ENCODE data around the gene UBE2R2.

Gene UBE2R2

GRCh38 chr9:33917036-33917435 is 100.1 kb downstream of the UBE2R2 start:
- H3K36me3 ChIP-seq (ENCODE audit: control insufficient read depth, insufficient read depth, low read length) = peaks cover 99% of the 10 kb centered on the region
- no peaks in the 10 kb centered on the region for H3K4me1 ChIP-seq (ENCODE audit: control insufficient read depth, insufficient read depth, low read length, poor library complexity, severe bottlenecking)
- WGBS, 2 experiments (ENCODE audit: insufficient coverage in 2 of 2) = 92 to 100% methylated on average over 3 to 8 of the region's 9 CpGs
- no peak overlapping the region for H3K27ac ChIP-seq (ENCODE audit: low read depth, low read length, severe bottlenecking)
- H3K9me3 ChIP-seq (ENCODE audit: control insufficient read depth, low read length) = no peaks in the 10 kb centered on the region
- no peak overlapping the region for H3K4me3 ChIP-seq (ENCODE audit: extremely low read depth, insufficient read depth, low read length, poor library complexity, severe bottlenecking)

GRCh38 chr9:33919276-33919897 is 102.4 kb downstream of the UBE2R2 start:
- no peak overlapping the region for H3K27ac ChIP-seq (ENCODE audit: low read depth, low read length, severe bottlenecking)
- WGBS, 2 experiments (ENCODE audit: insufficient coverage in 2 of 2) = 100% methylated on average over 3 to 4 of the region's 6 CpGs
- no peak overlapping the region for H3K4me3 ChIP-seq (ENCODE audit: extremely low read depth, insufficient read depth, low read length, poor library complexity, severe bottlenecking)
- H3K4me1 ChIP-seq (ENCODE audit: control insufficient read depth, insufficient read depth, low read length, poor library complexity, severe bottlenecking) = no peaks in the 10 kb centered on the region
- no peaks in the 10 kb centered on the region for H3K9me3 ChIP-seq (ENCODE audit: control insufficient read depth, low read length)
- H3K36me3 ChIP-seq (ENCODE audit: control insufficient read depth, insufficient read depth, low read length) = peaks cover 100% of the 10 kb centered on the region

- Histone ChIP-seq H3K9me3 (ENCODE audit: control insufficient read depth, low read length) (no peaks in the 10 kb centered on the region), H3K4me3 (ENCODE audit: extremely low read depth, insufficient read depth, low read length, poor library complexity, severe bottlenecking) (no peak overlapping the region), H3K36me3 (ENCODE audit: control insufficient read depth, insufficient read depth, low read length) (peaks cover 100% of the 10 kb centered on the region), H3K4me1 (ENCODE audit: control insufficient read depth, insufficient read depth, low read length, poor library complexity, severe bottlenecking) (no peaks in the 10 kb centered on the region), H3K27ac (ENCODE audit: low read depth, low read length, severe bottlenecking) (no peak overlapping the region)
- 92 to 97% methylated on average over 7 of the region's 14 CpGs for WGBS, 2 experiments (ENCODE audit: insufficient coverage in 2 of 2)
Observed at GRCh38 chr9:33921967-33922895, 105.3 kb downstream of the UBE2R2 start.

GRCh38 chr9:33923079-33923478 is 106.1 kb downstream of the UBE2R2 start:
- Histone ChIP-seq H3K4me3 (ENCODE audit: extremely low read depth, insufficient read depth, low read length, poor library complexity, severe bottlenecking) (no peak overlapping the region), H3K36me3 (ENCODE audit: control insufficient read depth, insufficient read depth, low read length) (peaks cover 100% of the 10 kb centered on the region), H3K4me1 (ENCODE audit: control insufficient read depth, insufficient read depth, low read length, poor library complexity, severe bottlenecking) (no peaks in the 10 kb centered on the region), H3K9me3 (ENCODE audit: control insufficient read depth, low read length) (no peaks in the 10 kb centered on the region), H3K27ac (ENCODE audit: low read depth, low read length, severe bottlenecking) (no peak overlapping the region)
- WGBS, 2 experiments (ENCODE audit: insufficient coverage in 2 of 2) = 96 to 100% methylated on average over 3 to 4 of the region's 4 CpGs

GRCh38 chr9:33923998-33924701 is 107.2 kb downstream of the UBE2R2 start:
- peaks cover 100% of the 10 kb centered on the region for H3K36me3 ChIP-seq (ENCODE audit: control insufficient read depth, insufficient read depth, low read length)
- no peaks in the 10 kb centered on the region for H3K9me3 ChIP-seq (ENCODE audit: control insufficient read depth, low read length)

GRCh38 chr9:33924978-33925797 is 108.2 kb downstream of the UBE2R2 start:
- Histone ChIP-seq H3K4me3 (ENCODE audit: extremely low read depth, insufficient read depth, low read length, poor library complexity, severe bottlenecking) (no peak overlapping the region), H3K9me3 (ENCODE audit: control insufficient read depth, low read length) (no peaks in the 10 kb centered on the region), H3K27ac (ENCODE audit: low read depth, low read length, severe bottlenecking) (peak overlapping the region; percentile 20), H3K36me3 (ENCODE audit: control insufficient read depth, insufficient read depth, low read length) (peaks cover 97% of the 10 kb centered on the region), H3K4me1 (ENCODE audit: control insufficient read depth, insufficient read depth, low read length, poor library complexity, severe bottlenecking) (no peaks in the 10 kb centered on the region)
- 70 to 73% methylated on average over 14 to 16 of the region's 17 CpGs for WGBS, 2 experiments (ENCODE audit: insufficient coverage in 2 of 2)

More at GRCh38 chr9:33923998-33924701, 107.2 kb downstream of the UBE2R2 start:
- no peaks in the 10 kb centered on the region for H3K4me1 ChIP-seq (ENCODE audit: control insufficient read depth, insufficient read depth, low read length, poor library complexity, severe bottlenecking)
- H3K27ac ChIP-seq (ENCODE audit: low read depth, low read length, severe bottlenecking) = no peak overlapping the region
- H3K4me3 ChIP-seq (ENCODE audit: extremely low read depth, insufficient read depth, low read length, poor library complexity, severe bottlenecking) = no peak overlapping the region
- 88 to 91% methylated on average over 11 to 14 of the region's 14 CpGs for WGBS, 2 experiments (ENCODE audit: insufficient coverage in 2 of 2)

- no peak overlapping the region for H3K4me3 ChIP-seq (ENCODE audit: extremely low read depth, insufficient read depth, low read length, poor library complexity, severe bottlenecking)
- WGBS, 2 experiments (ENCODE audit: insufficient coverage in 2 of 2) = 95% methylated on average over 14 to 17 of the region's 17 CpGs
- no peaks in the 10 kb centered on the region for H3K4me1 ChIP-seq (ENCODE audit: control insufficient read depth, insufficient read depth, low read length, poor library complexity, severe bottlenecking)
- peaks cover 97% of the 10 kb centered on the region for H3K36me3 ChIP-seq (ENCODE audit: control insufficient read depth, insufficient read depth, low read length)
- H3K27ac ChIP-seq (ENCODE audit: low read depth, low read length, severe bottlenecking) = no peak overlapping the region
- H3K9me3 ChIP-seq (ENCODE audit: control insufficient read depth, low read length) = no peaks in the 10 kb centered on the region
Observed at GRCh38 chr9:33926746-33927485, 110.0 kb downstream of the UBE2R2 start.

- no peaks in the 10 kb centered on the region for H3K9me3 ChIP-seq (ENCODE audit: control insufficient read depth, low read length)
- no peak overlapping the region for H3K27ac ChIP-seq (ENCODE audit: low read depth, low read length, severe bottlenecking)
- no peaks in the 10 kb centered on the region for H3K4me1 ChIP-seq (ENCODE audit: control insufficient read depth, insufficient read depth, low read length, poor library complexity, severe bottlenecking)
- 96 to 99% methylated on average over 12 to 15 of the region's 15 CpGs for WGBS, 2 experiments (ENCODE audit: insufficient coverage in 2 of 2)
- H3K4me3 ChIP-seq (ENCODE audit: extremely low read depth, insufficient read depth, low read length, poor library complexity, severe bottlenecking) = no peak overlapping the region
- peaks cover 97% of the 10 kb centered on the region for H3K36me3 ChIP-seq (ENCODE audit: control insufficient read depth, insufficient read depth, low read length)
Observed at GRCh38 chr9:33927694-33928093, 110.7 kb downstream of the UBE2R2 start.

- 87 to 97% methylated on average over 3 of the region's 3 CpGs for WGBS, 2 experiments (ENCODE audit: insufficient coverage in 2 of 2)
- H3K27ac ChIP-seq (ENCODE audit: low read depth, low read length, severe bottlenecking) = no peak overlapping the region
- no peak overlapping the region for H3K4me3 ChIP-seq (ENCODE audit: extremely low read depth, insufficient read depth, low read length, poor library complexity, severe bottlenecking)
- H3K4me1 ChIP-seq (ENCODE audit: control insufficient read depth, insufficient read depth, low read length, poor library complexity, severe bottlenecking) = no peaks in the 10 kb centered on the region
- H3K9me3 ChIP-seq (ENCODE audit: control insufficient read depth, low read length) = no peaks in the 10 kb centered on the region
- H3K36me3 ChIP-seq (ENCODE audit: control insufficient read depth, insufficient read depth, low read length) = peaks cover 97% of the 10 kb centered on the region
Observed at GRCh38 chr9:33931326-33931725, 114.4 kb downstream of the UBE2R2 start.

All from mesodermal cell (in vitro differentiated cells).